ENCODE data around the gene CIC. TPM values are rescaled to one million over a fixed set of nuclear protein-coding genes. Genes with fewer than 3 reads are reported as not detected.

Gene CIC
- total and polyA plus RNA-seq, 9 of the 15 experiments (the other 6 are each of a cell fraction or from before 2014, with no cell fraction given) = 0.07 to 44.7 (median 8.6) TPM

DNA sequence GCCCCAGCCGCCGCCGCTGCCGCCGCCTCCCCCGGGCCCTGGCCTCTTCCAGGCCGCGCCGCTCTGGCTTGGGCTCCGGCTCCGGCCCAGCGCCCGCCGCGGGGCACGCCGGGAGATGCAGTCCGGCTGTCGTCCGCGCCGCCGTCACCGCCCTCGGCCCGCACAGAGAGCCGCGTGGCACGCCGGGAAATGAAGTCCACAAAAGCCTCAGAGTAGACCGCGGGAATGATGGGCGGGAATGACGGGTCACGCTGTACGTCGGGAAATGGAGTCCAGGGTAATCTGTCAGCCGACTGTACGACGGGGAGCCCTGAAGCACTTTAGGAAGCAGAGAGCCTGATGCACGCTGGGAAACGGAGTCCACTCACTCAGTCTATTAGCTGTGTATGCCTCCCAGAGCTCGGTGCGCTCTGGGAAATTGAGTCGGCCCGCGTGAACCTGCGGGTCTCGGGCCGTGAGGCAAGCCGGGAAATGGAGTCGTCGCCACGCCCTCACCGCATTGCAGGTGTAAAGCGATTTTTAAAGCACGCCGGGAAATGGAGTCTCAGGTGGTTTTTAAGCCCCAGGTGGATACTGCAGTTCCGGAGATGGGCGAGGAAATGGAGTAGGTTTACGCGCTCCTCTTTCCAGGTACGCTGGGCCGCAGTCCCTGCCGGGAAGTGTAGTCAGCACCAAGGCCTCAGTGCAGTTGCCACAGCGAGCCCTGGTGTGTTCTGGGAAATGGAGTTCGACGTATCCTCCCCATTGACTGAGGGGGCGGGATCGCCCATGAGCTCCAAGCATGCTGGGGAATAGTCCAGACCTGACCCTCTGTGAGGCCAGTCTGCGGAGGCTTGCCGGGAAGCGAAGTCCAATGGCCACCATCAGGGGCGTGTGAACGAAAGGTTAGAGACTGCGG, 26.3 kb upstream of the CIC start, which contains the start of gene GSK3A:
Gene GSK3A, minus strand, starts transcription at position 91 of the 898 bp plus-strand sequence. CDS start 137 bp downstream, outside the sequence.
- Histone ChIP-seq H3K36me3 (ENCODE audit: control insufficient read depth, insufficient read depth, low read length) (peaks cover 32% of the 10 kb centered on the region), H3K9me1 (ENCODE audit: control insufficient read depth, insufficient read depth, low read length) (no peaks in the 10 kb centered on the region), H3K4me2 (ENCODE audit: insufficient read depth, low read length) (peak within 1 kb of the TSS; percentile 92), H2AFZ (ENCODE audit: low read depth, low read length) (peak within 1 kb of the TSS; percentile 98), H3K9ac (ENCODE audit: insufficient read depth in 1 of 2, low read depth in 2 of 2, low read length in 2 of 2) (peak within 1 kb of the TSS; percentile 89 to 95), H3K79me2 (ENCODE audit: control insufficient read depth, insufficient read depth, low read length) (peaks cover 49% of the 10 kb centered on the region), H4K20me1 (replicated peaks; ENCODE audit: control insufficient read depth, insufficient read depth, low read length) (no peaks in the 10 kb centered on the region), H3K27ac (ENCODE audit: extremely low read depth, low read depth, low read length) (peak within 1 kb of the TSS; percentile 84), H3K9me3 (replicated peaks; ENCODE audit: control insufficient read depth, insufficient read depth, low read depth, low read length) (no peaks in the 10 kb centered on the region), H3K4me3 (peak within 1 kb of the TSS; percentile 79), H3K4me1 (replicated peaks in 1 of 2; ENCODE audit: control insufficient read depth in 2 of 2, insufficient read depth in 2 of 2, low read length in 2 of 2) (peaks cover 7 to 19% of the 10 kb centered on the region in 2 experiments; a peak in 4 of 5 replicates), H3K27me3 (ENCODE audit: control insufficient read depth in 2 of 2, insufficient read depth in 2 of 2, low read length in 2 of 2) (no peaks in the 10 kb centered on the region)
- in situ Hi-C loops (cut with MboI) (no loop called here), intact Hi-C loops (cut with micrococcal nuclease) (loop anchor here (2.0 to 5.0 kb wide), 3 partner anchors 22 to 55 kb away; partner anchors contain the start of gene ZNF526)
- no TSS peak for BruUV-seq (replicated peaks)
- ChIA-PET POLR2A (interaction anchor here (0.5 to 11.7 kb wide), 22 partner anchors 9 to 154 kb away, joined by 3 to 116 read pairs (median 4); partner anchors contain the start of genes DEDD2, PAFAH1B3 and PRR19), CTCF (ENCODE audit: low intra/inter-chr PET ratio) (interaction anchor here (2.2 kb wide), 1 partner anchor 110 kb away, joined by 6 read pairs; the partner anchor contains the start of gene POU2F2)
- FAIRE-seq = peak; percentile 99
- peak; percentile 82 to 99 (median 88) for DNase-seq (ENCODE audit: extremely low read depth in 1 of 4, low spot score in 3 of 4)
- WGBS (ENCODE audit: insufficient coverage, low coverage, missing lambda C conversion rate) = under 1% methylated on average over 69 of the region's 76 CpGs
- peak; percentile 88 for ATAC-seq
- peak; percentile 84 for TF ChIP-seq RB1 (IDR thresholded peaks at IDR 0.05; ENCODE audit: low read depth)
- TF ChIP-seq RAD21 (CRISPR knock-in tag; conservative IDR thresholded peaks at IDR 0.05 in 1 of 2, IDR thresholded peaks at IDR 0.05 in 1 of 2) = peak in 1 of 2 experiments; percentile 4; a peak in 1 of 4 replicates
- TF ChIP-seq ILF3 (IDR thresholded peaks at IDR 0.05; ENCODE audit: borderline replicate concordance) = no peak
- peak; percentile 34 for TF ChIP-seq RBBP5 (IDR thresholded peaks at IDR 0.05; ENCODE audit: borderline replicate concordance, insufficient read depth, low read length, poor library complexity, severe bottlenecking)
- peak; percentile 63; the same call in 1 of the 2 replicates for TF ChIP-seq ZNF511 (CRISPR knock-in tag; IDR thresholded peaks at IDR 0.05)
- no peak for TF ChIP-seq SRSF9 (IDR thresholded peaks at IDR 0.05; ENCODE audit: borderline replicate concordance, low read depth, low read length)
- TF ChIP-seq YY1 (IDR thresholded peaks at IDR 0.05; ENCODE audit: borderline replicate concordance in 1 of 3, control insufficient read depth in 1 of 3, extremely low read depth in 1 of 3, insufficient read depth in 3 of 3, insufficient read length in 1 of 3, insufficient replicate concordance in 2 of 3, low read depth in 1 of 3, low read length in 2 of 3) = peak; percentile 51 to 90 (median 82)
- peak; percentile 85 to 88 for TF ChIP-seq SIX5 (IDR thresholded peaks at IDR 0.05; ENCODE audit: borderline replicate concordance in 1 of 2, insufficient read depth in 1 of 2, low read depth in 1 of 2, low read length in 2 of 2)
- peak; percentile 80; the same call in 1 of the 2 replicates for TF ChIP-seq ZNF76 (CRISPR knock-in tag; IDR thresholded peaks at IDR 0.05; ENCODE audit: borderline replicate concordance)
- TF ChIP-seq CXXC5 (CRISPR knock-in tag; IDR thresholded peaks at IDR 0.05) = peak; percentile 88
- TF ChIP-seq ATF1 (CRISPR knock-in tag; IDR thresholded peaks at IDR 0.05) = no peak
- TF ChIP-seq ATF1 (tag; IDR thresholded peaks at IDR 0.05) = peak; percentile 97
- TF ChIP-seq SMARCC2 (IDR thresholded peaks at IDR 0.05; ENCODE audit: low read depth) = no peak
- TF ChIP-seq, protein P1, sequence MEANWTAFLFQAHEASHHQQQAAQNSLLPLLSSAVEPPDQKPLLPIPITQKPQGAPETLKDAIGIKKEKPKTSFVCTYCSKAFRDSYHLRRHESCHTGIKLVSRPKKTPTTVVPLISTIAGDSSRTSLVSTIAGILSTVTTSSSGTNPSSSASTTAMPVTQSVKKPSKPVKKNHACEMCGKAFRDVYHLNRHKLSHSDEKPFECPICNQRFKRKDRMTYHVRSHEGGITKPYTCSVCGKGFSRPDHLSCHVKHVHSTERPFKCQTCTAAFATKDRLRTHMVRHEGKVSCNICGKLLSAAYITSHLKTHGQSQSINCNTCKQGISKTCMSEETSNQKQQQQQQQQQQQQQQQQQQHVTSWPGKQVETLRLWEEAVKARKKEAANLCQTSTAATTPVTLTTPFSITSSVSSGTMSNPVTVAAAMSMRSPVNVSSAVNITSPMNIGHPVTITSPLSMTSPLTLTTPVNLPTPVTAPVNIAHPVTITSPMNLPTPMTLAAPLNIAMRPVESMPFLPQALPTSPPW (CRISPR knock-in tag; IDR thresholded peaks at IDR 0.05) = peak; percentile 71
- TF ChIP-seq CREB1 (IDR thresholded peaks at IDR 0.05) = peak; percentile 92
- peak; percentile 90 for TF ChIP-seq CREB1 (CRISPR knock-in tag; IDR thresholded peaks at IDR 0.05)
- TF ChIP-seq ZNF212 (CRISPR knock-in tag; IDR thresholded peaks at IDR 0.05) = 0 out of 2 replicates have a peak, but pooled peaks have one; percentile 39
- no peak for TF ChIP-seq HLTF (IDR thresholded peaks at IDR 0.05)
- TF ChIP-seq CTBP1 (IDR thresholded peaks at IDR 0.05; ENCODE audit: borderline replicate concordance) = peak; percentile 86
